Gastrocnemius medialis (tissue), 4 donors: ENCODE measurements around the gene INSL6. TPM values are rescaled to one million over a fixed set of nuclear protein-coding genes. Genes with fewer than 3 reads are reported as not detected.

Experiments used
- ATAC-seq, 2 donors: fragments of 150-250 bp; one replicate each; pipeline ENCODE4 v1.9.1; 2016
- DNase-seq, 2 donors: peaks; one replicate each; pipeline ENCODE4 v3.0.0-alpha.2; 2019
- H3K27ac ChIP-seq, 4 donors: fragments of 200-600 bp; sonication (generic); 1 replicate in 1 of 4; 2 replicates in 3 of 4; pipeline ENCODE4 v1.5.1; 2016 to 2018; ENCODE audit warnings: mild to moderate bottlenecking in 2 of 4, moderate library complexity in 1 of 4
- H3K27me3 ChIP-seq, 3 donors: fragments of 200-600 bp; sonication (generic) in 2 of 3; 1 replicate in 1 of 3; 2 replicates in 2 of 3; pipeline versions ENCODE4 v1.5.1 to v1.6.0; 2016 to 2019; ENCODE audit warnings: mild to moderate bottlenecking in 1 of 3, moderate library complexity in 1 of 3
- H3K36me3 ChIP-seq, 2 donors: fragments of 200-600 bp; sonication (generic) in 1 of 2; one replicate each; pipeline ENCODE4 v1.5.1; 2017 to 2018
- H3K4me1 ChIP-seq, 2 donors: fragments of 200-600 bp; sonication (generic) in 1 of 2; one replicate each; pipeline ENCODE4 v1.5.1; 2016 to 2017; ENCODE audit warnings: mild to moderate bottlenecking in 2 of 2
- H3K4me3 ChIP-seq, 4 donors: fragments of 200-600 bp; sonication (generic) in 3 of 4; 1 replicate in 1 of 4; 2 replicates in 3 of 4; pipeline ENCODE4 v1.5.1; 2016 to 2019; ENCODE audit warnings: mild to moderate bottlenecking in 2 of 4
- H3K9me3 ChIP-seq, 3 donors: fragments of 200-600 bp; sonication (generic) in 2 of 3; 1 replicate in 1 of 3; 2 replicates in 2 of 3; pipeline ENCODE4 v1.5.1; 2016 to 2019
- CTCF ChIP-seq, 5 experiments: fragments of 450-650 bp in 3 of 5; fragments of 200-600 bp in 2 of 5; sonication (generic) in 2 of 5; IDR thresholded peaks in 4 of 5; conservative IDR thresholded peaks in 1 of 5; 1 replicate in 4 of 5; 2 replicates in 1 of 5; pipeline ENCODE4 v1.5.1; 2016 to 2019; ENCODE audit warnings: antibody characterized with exemption in 5 of 5, mild to moderate bottlenecking in 3 of 5, moderate library complexity in 3 of 5
- POLR2A ChIP-seq, 2 donors: fragments of 450-650 bp; IDR thresholded peaks; one replicate each; pipeline ENCODE4 v1.6.1; 2017; ENCODE audit warnings: antibody characterized with exemption in 2 of 2, mild to moderate bottlenecking in 2 of 2, moderate library complexity in 2 of 2
- in situ Hi-C, 4 donors: fragments of 200-750 bp; cut with MboI; loops; one replicate each; pipeline versions ENCODE4 v1.15.0 to v1.8.0; 2017; ENCODE audit warnings: low sequenced_read_pairs in 4 of 4
- intact Hi-C: fragments of 100-400 bp; cut with DNase I; formaldehyde crosslinking; loops from one replicate; pipeline ENCODE4 v1.15.1; 2023; ENCODE audit warnings: low total_unique reads
- total RNA-seq, 4 donors: library from RNA; depleted of rRNA; stranded (reverse); fragments of >200 nt; gene quantifications; one replicate each; pipeline versions ENCODE4 v1.1.0 to v1.2.3, GENCODE V29; 2016

INSL6 gene
- total RNA-seq, 4 donors from 2014 or later, result not detected

GRCh38 chr9:5144217-5144616 lies 41.2 kb downstream of the INSL6 start:
- Histone ChIP-seq H3K4me1 (no peaks in the 10 kb centered on the region), H3K27ac (no peak overlapping the region), H3K36me3 (peaks cover 0 to 24% of the 10 kb centered on the region in 2 donors), H3K27me3 (no peaks in the 10 kb centered on the region), H3K9me3 (no peaks in the 10 kb centered on the region), H3K4me3 (no peak overlapping the region)
- TF ChIP-seq POLR2A (IDR thresholded peaks at IDR 0.05) (no peak), CTCF (IDR thresholded peaks at IDR 0.05 in 4 of 5, conservative IDR thresholded peaks at IDR 0.05 in 1 of 5) (no peak)
- ATAC-seq (no peak), DNase-seq (no peak)
- intact Hi-C loops, result no loop called here
- in situ Hi-C loops, result no loop called here

GRCh38 chr9:5140151-5140550 lies 45.3 kb downstream of the INSL6 start:
- no peaks in the 10 kb centered on the region for H3K27me3 ChIP-seq
- peaks cover 0 to 8% of the 10 kb centered on the region in 2 donors for H3K36me3 ChIP-seq
- H3K27ac ChIP-seq, result no peak overlapping the region
- H3K4me3 ChIP-seq, result no peak overlapping the region
- no peak for TF ChIP-seq POLR2A (IDR thresholded peaks at IDR 0.05)
- no peak for TF ChIP-seq CTCF (IDR thresholded peaks at IDR 0.05 in 4 of 5, conservative IDR thresholded peaks at IDR 0.05 in 1 of 5)
- DNase-seq, result no peak
- H3K4me1 ChIP-seq, result no peaks in the 10 kb centered on the region
- no peaks in the 10 kb centered on the region for H3K9me3 ChIP-seq
- intact Hi-C loops, result no loop called here
- in situ Hi-C loops, result no loop called here
- ATAC-seq, result no peak

GRCh38 chr9:5122516-5122915 lies 62.9 kb downstream of the INSL6 start:
- TF ChIP-seq CTCF (IDR thresholded peaks at IDR 0.05 in 4 of 5, conservative IDR thresholded peaks at IDR 0.05 in 1 of 5) (no peak), POLR2A (IDR thresholded peaks at IDR 0.05) (no peak)
- Histone ChIP-seq H3K4me1 (peaks cover 0 to 6% of the 10 kb centered on the region in 2 donors), H3K27me3 (no peaks in the 10 kb centered on the region), H3K36me3 (peaks cover 0 to 24% of the 10 kb centered on the region in 2 donors), H3K9me3 (no peaks in the 10 kb centered on the region), H3K4me3 (no peak overlapping the region), H3K27ac (no peak overlapping the region)
- in situ Hi-C loops, result no loop called here
- no peak for DNase-seq
- ATAC-seq, result no peak
- intact Hi-C loops, result no loop called here

- no peak overlapping the region for H3K27ac ChIP-seq
- no peaks in the 10 kb centered on the region for H3K27me3 ChIP-seq
- no peak overlapping the region for H3K4me3 ChIP-seq
- intact Hi-C loops, result no loop called here
- peaks cover 0 to 6% of the 10 kb centered on the region in 2 donors for H3K4me1 ChIP-seq
- no peaks in the 10 kb centered on the region for H3K9me3 ChIP-seq
- ATAC-seq (no peak), DNase-seq (no peak)
- TF ChIP-seq CTCF (IDR thresholded peaks at IDR 0.05 in 4 of 5, conservative IDR thresholded peaks at IDR 0.05 in 1 of 5) (no peak), POLR2A (IDR thresholded peaks at IDR 0.05) (no peak)
- in situ Hi-C loops, result no loop called here
- H3K36me3 ChIP-seq, result peaks cover 0 to 24% of the 10 kb centered on the region in 2 donors
These were observed 63.3 kb downstream of the INSL6 start for GRCh38 chr9:5122116-5122515.
